HG02973 (cell line): Measurements from ENCODE around the gene ARRDC2.
"Not testable (repeated sequence)": the region's sequence is repeated elsewhere in the genome, so short reads cannot be mapped to it uniquely, and the experiment has no call there.

ENCODE experiments used
- ATAC-seq: cut with Tn5 transposase; IDR thresholded peaks from one replicate; pipeline ENCODE4 v1.9.1; 2021; ENCODE audit warnings: moderate library complexity; ENCODE audit not compliant: unreplicated experiment

The ARRDC2 gene

DNA sequence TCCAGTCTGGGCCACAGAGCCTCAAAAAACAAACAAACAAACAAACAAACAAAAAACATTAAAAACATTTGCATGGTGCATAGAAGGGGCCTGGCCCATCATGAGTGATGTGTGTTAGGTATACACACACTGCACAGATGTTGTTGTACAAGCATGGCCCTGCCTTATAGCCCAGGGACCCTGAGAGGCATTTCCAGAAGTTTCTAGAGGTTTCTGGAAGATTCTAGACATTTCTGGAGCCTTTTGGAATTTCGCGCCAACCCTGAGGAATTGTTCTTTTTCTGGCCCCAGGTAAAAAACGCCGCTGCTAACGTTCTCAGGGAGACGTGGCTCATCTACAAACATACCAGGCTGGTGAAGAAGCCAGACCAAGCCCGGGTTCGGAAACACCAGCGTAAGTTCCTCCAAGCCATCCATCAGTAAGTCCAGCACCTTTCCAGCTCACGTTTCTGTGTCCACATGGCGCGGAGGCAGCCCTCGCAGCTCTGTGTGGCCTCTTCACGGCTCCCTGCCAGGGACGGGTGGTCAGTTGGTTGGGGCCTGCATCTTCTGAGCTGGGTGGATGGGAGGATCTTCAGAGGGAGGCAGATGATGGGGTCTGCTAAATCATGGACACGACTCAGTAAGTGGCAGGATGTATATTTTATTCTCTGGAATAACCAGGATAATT is 18.4 kb upstream of the ARRDC2 start:
- no peak for ATAC-seq

DNA sequence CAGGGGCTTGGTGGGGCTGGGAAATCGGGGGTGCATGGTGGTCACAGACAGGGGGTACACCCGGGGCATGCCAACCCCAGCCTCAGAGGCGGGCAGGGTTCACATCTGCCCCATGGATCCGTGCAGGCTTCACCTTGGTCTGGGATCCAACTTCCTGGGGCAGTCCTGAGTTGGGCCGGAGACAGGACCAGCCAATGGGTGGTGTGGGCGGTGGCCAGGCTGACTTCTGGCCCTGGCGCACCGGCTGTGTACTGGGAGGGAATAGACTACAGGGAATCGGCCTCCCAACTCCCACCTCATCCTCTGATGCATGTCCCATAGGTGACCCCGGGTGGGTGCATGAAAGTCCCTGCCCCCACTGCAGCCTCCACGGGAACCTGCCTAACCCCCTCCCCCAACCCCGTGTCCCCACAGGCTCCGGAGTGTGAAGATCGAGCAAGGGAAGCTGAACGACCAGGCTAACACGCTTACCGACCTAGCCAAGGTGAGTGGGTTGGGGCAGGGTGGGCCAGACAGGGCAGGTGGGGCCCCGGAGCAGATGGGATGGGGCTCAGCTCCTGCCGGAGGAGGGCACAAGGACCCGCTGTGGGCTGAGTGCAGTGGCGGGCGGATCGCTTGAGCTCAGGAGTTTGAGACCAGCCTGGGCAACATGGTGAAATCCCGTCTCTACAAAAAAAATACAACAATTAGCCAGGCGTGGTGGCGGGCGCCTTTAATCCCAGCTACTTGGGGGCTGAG is 14.7 kb upstream of the ARRDC2 start:
- ATAC-seq = no peak

DNA sequence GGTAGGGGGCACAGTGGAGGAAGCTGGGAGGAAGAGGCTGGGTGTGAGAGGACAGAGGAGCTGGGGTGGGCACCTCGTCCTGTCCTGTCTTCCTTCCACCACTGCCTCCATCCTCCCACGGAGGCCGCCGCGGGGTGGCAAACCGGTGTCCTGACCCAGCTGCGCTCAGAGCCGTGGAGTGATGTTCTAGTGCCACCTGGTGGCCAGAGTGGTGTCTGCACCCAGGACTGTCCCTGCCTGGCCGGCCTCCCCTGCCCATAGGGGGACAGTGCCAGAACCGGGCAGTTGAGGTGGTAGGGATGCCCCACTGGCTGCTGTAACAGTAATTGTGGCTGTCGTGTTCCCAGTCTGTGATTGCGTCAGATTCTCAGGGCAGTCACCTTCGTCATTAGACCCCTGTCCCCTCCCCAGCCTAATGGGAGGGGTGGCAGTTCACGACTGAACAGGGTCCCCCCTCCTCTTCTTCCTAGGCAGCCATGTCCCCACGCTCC is 11.1 kb upstream of the ARRDC2 start:
- no peak for ATAC-seq

GRCh38 chr19:17997969-17998826 is 9.8 kb upstream of the ARRDC2 start:
- no peak for ATAC-seq

GRCh38 chr19:17998827-17999150 is 9.2 kb upstream of the ARRDC2 start:
- ATAC-seq = no peak

DNA sequence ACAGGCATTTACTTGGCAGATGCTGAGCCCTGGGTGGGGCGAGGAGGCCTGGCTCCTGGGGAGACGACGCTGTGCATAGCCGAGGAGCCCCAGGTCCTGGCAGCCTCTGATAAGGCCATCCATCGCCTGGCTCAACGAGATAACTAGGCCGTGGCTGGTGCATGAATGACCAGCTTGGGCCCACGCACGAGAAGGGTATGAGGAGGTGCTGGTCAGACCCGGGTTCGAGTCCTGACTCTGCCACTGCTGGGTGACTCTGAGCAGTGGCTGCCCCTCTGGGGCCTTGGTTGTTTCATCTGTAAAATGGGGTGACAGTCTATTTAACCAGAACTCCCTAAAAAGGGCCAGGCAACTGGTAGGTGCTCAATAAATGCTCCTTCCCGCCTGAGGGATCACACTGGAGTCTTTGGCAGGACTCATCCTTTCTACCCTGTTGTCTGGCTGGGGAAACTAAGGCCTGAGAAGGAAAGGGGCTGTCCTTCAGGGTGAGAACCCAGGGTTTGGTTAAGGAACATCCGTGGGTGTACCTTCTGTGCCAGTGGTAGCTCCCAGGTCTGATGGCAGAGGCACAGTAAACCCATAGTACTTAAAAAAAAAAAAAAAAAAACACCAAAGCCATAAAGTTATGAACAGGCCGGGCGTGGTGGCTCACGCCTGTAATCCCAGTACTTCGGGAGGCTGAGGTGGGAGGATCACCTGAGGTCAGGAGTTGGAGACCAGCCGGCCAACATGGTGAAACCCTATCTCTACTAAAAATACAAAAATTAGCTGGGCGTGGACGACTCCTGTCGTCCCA is 8.1 kb upstream of the ARRDC2 start:
- ATAC-seq = no peak

- ATAC-seq = no peak
Measured at GRCh38 chr19:18000480-18000914, 7.5 kb upstream of the ARRDC2 start.

GRCh38 chr19:18000915-18001776 is 6.8 kb upstream of the ARRDC2 start:
- peak; percentile 53 for ATAC-seq

- no peak for ATAC-seq
Measured at GRCh38 chr19:18001777-18002345, 6.1 kb upstream of the ARRDC2 start.

- ATAC-seq = no peak
Measured at GRCh38 chr19:18002347-18002850, 5.6 kb upstream of the ARRDC2 start.

- ATAC-seq = not testable (repeated sequence)
Measured at GRCh38 chr19:18005750-18006149, 2.2 kb upstream of the ARRDC2 start.

GRCh38 chr19:18007044-18007916 is 690 bp upstream of the ARRDC2 start:
- peak; percentile 47 for ATAC-seq

GRCh38 chr19:18008814-18009213 is 844 bp downstream of the ARRDC2 start:
- ATAC-seq = no peak

DNA sequence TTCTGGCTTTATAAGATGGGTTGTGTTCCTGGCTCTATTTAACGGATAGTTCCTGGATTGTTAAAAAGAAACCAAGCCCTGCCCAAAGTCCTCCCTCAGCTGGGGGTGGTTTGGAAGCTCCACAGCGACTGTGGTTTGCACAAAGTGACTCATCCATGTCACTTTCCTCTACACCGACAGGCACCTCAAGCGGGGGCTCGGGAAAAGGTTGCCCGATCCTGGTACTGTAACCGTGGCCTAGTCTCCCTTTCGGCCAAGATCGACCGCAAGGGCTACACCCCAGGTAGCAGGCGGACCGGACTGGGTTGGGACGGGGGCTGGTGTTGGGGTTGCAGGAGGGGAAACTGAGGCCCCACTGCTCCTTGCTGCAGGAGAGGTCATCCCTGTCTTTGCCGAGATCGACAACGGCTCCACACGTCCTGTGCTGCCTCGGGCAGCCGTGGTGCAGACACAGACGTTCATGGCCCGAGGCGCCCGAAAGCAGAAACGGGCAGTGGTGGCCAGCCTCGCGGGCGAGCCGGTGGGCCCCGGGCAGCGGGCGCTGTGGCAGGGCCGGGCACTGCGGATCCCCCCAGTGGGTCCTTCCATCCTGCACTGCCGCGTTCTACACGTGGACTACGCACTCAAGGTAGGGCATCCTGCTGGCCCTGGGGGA is 1.6 kb downstream of the ARRDC2 start:
- ATAC-seq = no peak

DNA sequence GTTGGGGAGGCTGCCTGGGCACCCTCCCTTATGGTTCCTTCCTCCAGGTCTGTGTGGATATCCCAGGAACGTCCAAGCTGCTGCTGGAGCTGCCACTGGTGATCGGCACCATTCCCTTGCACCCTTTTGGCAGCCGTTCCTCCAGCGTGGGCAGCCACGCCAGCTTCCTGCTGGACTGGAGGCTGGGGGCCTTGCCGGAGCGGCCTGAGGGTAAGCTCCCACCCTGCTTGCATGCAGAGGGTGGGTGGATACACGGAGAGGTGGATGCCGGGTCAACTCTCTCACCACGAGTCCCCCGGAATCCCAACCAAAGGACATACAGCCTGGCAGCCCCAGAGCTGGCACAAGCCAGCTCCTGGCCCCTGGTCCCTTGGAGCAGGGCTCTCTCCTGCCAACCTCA is 2.2 kb downstream of the ARRDC2 start:
- ATAC-seq = no peak

GRCh38 chr19:18013210-18014111 is 5.5 kb downstream of the ARRDC2 start:
- ATAC-seq = no peak

GRCh38 chr19:18014197-18014596 is 6.2 kb downstream of the ARRDC2 start:
- no peak for ATAC-seq
